ENCODE measurements around the gene BRI3.

BRI3 gene

GRCh38 chr7:98267303-98267702 is 14.2 kb upstream of the BRI3 start:
- no peak for DNase-seq (ENCODE audit: low read depth)
- TF ChIP-seq CTCF (IDR thresholded peaks at IDR 0.05; ENCODE audit: insufficient read depth, low read depth, low read length, missing control alignments), result no peak
- H3K4me3 ChIP-seq (ENCODE audit: low read depth, low read length), result no peak overlapping the region

GRCh38 chr7:98276241-98276761 is 5.2 kb upstream of the BRI3 start:
- no peak for TF ChIP-seq CTCF (IDR thresholded peaks at IDR 0.05; ENCODE audit: insufficient read depth, low read depth, low read length, missing control alignments)
- no peak overlapping the region for H3K4me3 ChIP-seq (ENCODE audit: low read depth, low read length)
- DNase-seq (ENCODE audit: low read depth), result no peak

- H3K4me3 ChIP-seq (ENCODE audit: low read depth, low read length), result no peak overlapping the region
- TF ChIP-seq CTCF (IDR thresholded peaks at IDR 0.05; ENCODE audit: insufficient read depth, low read depth, low read length, missing control alignments), result no peak
- no peak for DNase-seq (ENCODE audit: low read depth)
These were observed 3.1 kb upstream of the BRI3 start for GRCh38 chr7:98278408-98278807.

GRCh38 chr7:98278936-98279335 is 2.5 kb upstream of the BRI3 start:
- H3K4me3 ChIP-seq (ENCODE audit: low read depth, low read length), result no peak overlapping the region
- TF ChIP-seq CTCF (IDR thresholded peaks at IDR 0.05; ENCODE audit: insufficient read depth, low read depth, low read length, missing control alignments), result no peak
- DNase-seq (ENCODE audit: low read depth), result no peak

GRCh38 chr7:98280296-98280695 is 1.2 kb upstream of the BRI3 start:
- no peak for DNase-seq (ENCODE audit: low read depth)
- no peak for TF ChIP-seq CTCF (IDR thresholded peaks at IDR 0.05; ENCODE audit: insufficient read depth, low read depth, low read length, missing control alignments)
- H3K4me3 ChIP-seq (ENCODE audit: low read depth, low read length), result peak overlapping the region; percentile 85

GRCh38 chr7:98281757-98282606 is 496 bp downstream of the BRI3 start:
- H3K4me3 ChIP-seq (ENCODE audit: low read depth, low read length), result peak overlapping the region; percentile 77
- peak; percentile 32 for DNase-seq (ENCODE audit: low read depth)
- TF ChIP-seq CTCF (IDR thresholded peaks at IDR 0.05; ENCODE audit: insufficient read depth, low read depth, low read length, missing control alignments), result no peak
